ENCODE measurements around the gene LIPT1.
A peak's percentile ranks its signal among the peaks of the same experiment; 100 is the strongest.
"Not testable (repeated sequence)": the region's sequence is repeated elsewhere in the genome, so short reads cannot be mapped to it uniquely, and the experiment has no call there.

Gene LIPT1

GRCh38 chr2:99180755-99181623 lies 26.2 kb downstream of the LIPT1 start, which contains the start of the genes MITD1 and MRPL30:
MITD1 (minus strand) TSS chr2:99181058; CDS start chr2:99180981, 77 bp downstream.
MRPL30 (plus strand) TSS chr2:99181184; CDS start chr2:99186204, 5,020 bp downstream.
- peak; percentile 96 for DNase-seq

GRCh38 chr2:99181624-99182000 lies 26.8 kb downstream of the LIPT1 start:
- no peak for DNase-seq

- no peak for DNase-seq
These were observed 28.3 kb downstream of the LIPT1 start for GRCh38 chr2:99183025-99183424.

- DNase-seq = no peak
These were observed 30.0 kb downstream of the LIPT1 start for GRCh38 chr2:99184811-99185210.

- no peak for DNase-seq
These were observed 32.2 kb downstream of the LIPT1 start for GRCh38 chr2:99187011-99187410.

- DNase-seq = no peak
These were observed 33.6 kb downstream of the LIPT1 start for GRCh38 chr2:99188357-99188756.

GRCh38 chr2:99190548-99190947 lies 35.8 kb downstream of the LIPT1 start:
- no peak for DNase-seq

GRCh38 chr2:99192364-99192763 lies 37.6 kb downstream of the LIPT1 start:
- not testable (repeated sequence) for DNase-seq

GRCh38 chr2:99198103-99198841 lies 43.5 kb downstream of the LIPT1 start:
- DNase-seq = no peak

GRCh38 chr2:99200076-99200800 lies 45.5 kb downstream of the LIPT1 start:
- DNase-seq = no peak

GRCh38 chr2:99201959-99202678 lies 47.4 kb downstream of the LIPT1 start:
- DNase-seq = no peak

GRCh38 chr2:99205491-99205890 lies 50.7 kb downstream of the LIPT1 start:
- no peak for DNase-seq
